Measurements from ENCODE around the gene BACH2.

DNA sequence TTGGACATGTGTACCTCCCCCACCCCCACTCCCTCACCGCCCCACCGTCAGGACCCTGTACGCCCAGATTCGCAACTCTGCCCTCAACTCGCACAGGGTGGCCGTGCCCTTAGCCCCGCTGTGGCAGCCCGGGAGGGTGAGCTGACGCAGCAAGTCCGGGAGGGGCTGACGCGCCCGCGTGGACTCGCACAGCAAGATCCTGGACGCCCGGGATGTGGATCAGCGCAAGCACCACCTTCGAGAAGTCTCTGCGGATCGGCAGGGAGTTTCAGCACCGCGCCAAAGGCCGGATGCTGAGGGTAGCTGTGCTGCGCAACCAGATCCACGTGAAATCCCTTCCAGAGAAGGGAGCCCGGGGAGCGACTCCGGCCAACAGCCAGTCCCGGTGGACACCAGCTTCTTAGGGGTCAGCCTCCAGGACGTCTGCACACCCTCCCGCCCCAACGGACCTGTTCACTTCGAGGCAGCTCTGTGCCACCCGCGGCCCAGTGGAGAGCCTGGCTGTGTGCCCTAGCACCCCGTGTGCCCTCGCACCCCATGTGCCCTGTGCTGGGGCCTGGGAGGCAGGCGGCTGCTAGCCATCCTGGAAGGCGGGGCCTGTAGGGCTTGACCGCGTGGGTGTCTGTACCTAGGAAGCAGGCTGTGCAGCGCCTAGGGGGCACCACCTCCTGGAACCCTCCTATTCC, 409.0 kb downstream of the BACH2 start:
- TF ChIP-seq SP1 (IDR thresholded peaks at IDR 0.05; ENCODE audit: low read depth, low read length) (no peak), CTCF (IDR thresholded peaks at IDR 0.05; ENCODE audit: control extremely low read depth in 1 of 3, insufficient read depth in 1 of 3, low read depth in 1 of 3, low read length in 3 of 3) (peak in 2 of 3 experiments; percentile 15; a peak in 2 of 4 replicates), YY1 (IDR thresholded peaks at IDR 0.05; ENCODE audit: low read depth, low read length) (no peak), TCF12 (IDR thresholded peaks at IDR 0.05; ENCODE audit: low read depth, low read length) (no peak), USF2 (IDR thresholded peaks at IDR 0.05; ENCODE audit: low read length) (no peak), GTF2F1 (IDR thresholded peaks at IDR 0.05; ENCODE audit: borderline replicate concordance, low read depth, low read length) (no peak), TAF1 (IDR thresholded peaks at IDR 0.05; ENCODE audit: low read depth, low read length) (no peak), POLR2A (IDR thresholded peaks at IDR 0.05; ENCODE audit: control extremely low read depth in 1 of 2, low read depth in 2 of 2, low read length in 2 of 2) (no peak), CTBP2 (IDR thresholded peaks at IDR 0.05; ENCODE audit: borderline replicate concordance, insufficient read depth, insufficient read length, low read length) (no peak), EZH2 (IDR thresholded peaks at IDR 0.05; ENCODE audit: low read depth, low read length, severe bottlenecking) (no peak), HDAC6 (IDR thresholded peaks at IDR 0.05; ENCODE audit: low read depth, low read length) (no peak)
